Myocyte (in vitro differentiated cells): ENCODE measurements around the gene CMSS1. TPM values are rescaled to one million over a fixed set of nuclear protein-coding genes. Genes with fewer than 3 reads are reported as not detected.
A peak's percentile ranks its signal among the peaks of the same experiment; 100 is the strongest.

Experiments
- DNase-seq: peaks from one replicate; pipeline ENCODE4 v3.0.0-alpha.2; 2012; ENCODE audit warnings: low read depth
- polyA plus RNA-seq: library from polyadenylated mRNA; unstranded; fragments of >200 nt; gene quantifications from one replicate; pipeline ENCODE4 v1.2.1, GENCODE V29; 2012; ENCODE audit warnings: missing spikeins
- total RNA-seq: library from RNA; depleted of rRNA; stranded (reverse); fragments of >200 nt; gene quantifications from 2 replicates; pipeline ENCODE4 v1.2.3, GENCODE V29; 2014

Gene CMSS1
- total RNA-seq = 27.2 and 28.4 TPM in 2 replicates
- polyA plus RNA-seq = 38.3 TPM

- peak; percentile 95 for DNase-seq
Observed at GRCh38 chr3:99817437-99818240, at the start of gene CMSS1. TSS of gene CMSS1 (plus strand) at chr3:99817862.

DNA sequence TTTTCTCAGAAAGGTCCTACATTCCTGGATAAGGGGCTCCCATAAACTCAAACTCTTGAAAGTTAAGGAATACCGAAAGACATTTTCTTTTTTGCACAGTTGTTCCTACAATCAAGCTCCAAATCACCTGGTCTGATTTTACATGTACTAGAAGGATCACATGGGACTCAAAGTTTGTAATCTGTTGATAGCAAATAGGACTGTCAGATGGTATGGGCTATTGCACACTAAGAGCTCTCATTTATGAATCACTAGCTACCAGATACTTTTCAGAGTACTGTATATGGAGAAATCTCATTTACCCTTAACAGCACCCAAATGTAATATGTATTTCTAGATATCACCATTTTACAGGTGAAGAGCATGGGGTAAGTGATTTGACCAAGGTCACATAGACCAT lies 49.5 kb upstream of the CMSS1 start:
- no peak for DNase-seq

DNA sequence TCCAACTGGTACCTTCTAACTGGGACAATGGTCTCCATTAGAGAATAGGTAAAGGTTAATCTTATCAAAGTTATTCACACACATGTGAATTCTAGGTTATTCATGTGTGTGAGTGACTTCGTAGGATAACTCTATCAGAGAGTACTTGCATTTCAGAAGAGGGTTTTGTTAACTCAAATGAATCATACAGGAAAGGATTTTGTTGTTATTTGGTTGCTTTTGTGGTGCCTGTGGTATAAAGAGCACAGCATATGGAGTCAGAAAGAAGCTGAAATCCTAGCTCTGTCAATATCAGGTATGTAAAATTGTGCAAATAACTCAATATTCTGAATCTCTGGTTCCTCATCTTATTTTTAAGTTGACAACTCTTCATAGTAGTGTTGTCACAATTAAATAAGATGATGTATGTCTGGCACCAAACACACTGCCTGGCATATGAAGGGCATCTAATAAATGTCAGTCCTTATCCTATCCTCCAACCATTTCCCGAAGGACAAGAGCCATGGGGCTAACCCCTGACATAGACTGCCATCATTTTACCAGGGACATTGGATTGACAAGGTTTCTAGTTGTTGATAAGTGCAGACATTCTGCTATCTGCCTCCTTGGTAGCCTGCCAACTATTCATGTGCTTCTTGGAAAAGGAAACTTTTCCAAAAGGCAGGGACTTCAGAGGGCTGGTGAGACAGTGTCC lies 48.7 kb upstream of the CMSS1 start:
- DNase-seq = no peak

- no peak for DNase-seq
Observed at GRCh38 chr3:99772171-99772570, 45.5 kb upstream of the CMSS1 start.

DNA sequence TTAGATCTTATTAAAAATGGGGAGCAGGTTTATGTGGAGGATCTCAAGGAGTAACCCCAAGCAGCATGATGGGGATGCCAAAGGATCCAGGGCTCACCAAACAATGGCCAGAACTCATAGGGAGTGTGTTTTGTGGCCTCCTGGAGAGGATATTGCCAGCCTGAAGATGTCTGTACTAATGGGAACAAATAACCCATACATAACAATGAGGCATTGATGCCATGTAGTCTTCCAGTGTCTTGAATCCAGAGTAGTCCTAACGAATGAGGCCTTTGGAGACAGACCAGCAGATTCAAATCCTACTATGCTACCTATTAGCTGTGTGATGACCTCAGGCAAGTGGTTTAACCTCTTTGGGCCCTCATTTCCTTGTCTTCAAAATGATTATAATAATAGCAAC lies 45.0 kb upstream of the CMSS1 start:
- no peak for DNase-seq

DNA sequence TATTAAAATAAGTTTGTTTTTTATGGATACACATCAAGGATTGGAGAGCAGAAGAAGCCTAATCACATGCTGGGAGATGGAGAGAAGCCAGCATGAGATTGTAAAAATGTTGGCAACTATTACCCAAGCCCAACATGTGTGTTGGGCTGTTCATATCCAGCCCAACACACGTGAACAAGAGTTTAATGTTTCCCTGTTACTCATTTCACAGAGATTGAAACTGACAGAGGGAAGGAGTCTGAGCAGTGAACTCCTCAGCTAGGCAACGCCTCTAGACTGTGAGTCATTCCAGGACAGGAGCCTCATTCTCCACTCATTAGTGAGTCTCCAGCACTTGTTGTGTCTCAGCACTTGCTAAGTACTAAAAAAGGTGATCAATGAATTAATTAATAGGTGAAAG lies 43.2 kb upstream of the CMSS1 start:
- peak; percentile 44 for DNase-seq

GRCh38 chr3:99776516-99777209 lies 41.0 kb upstream of the CMSS1 start:
- DNase-seq = no peak

GRCh38 chr3:99777210-99777549 lies 40.5 kb upstream of the CMSS1 start:
- DNase-seq = no peak

DNA sequence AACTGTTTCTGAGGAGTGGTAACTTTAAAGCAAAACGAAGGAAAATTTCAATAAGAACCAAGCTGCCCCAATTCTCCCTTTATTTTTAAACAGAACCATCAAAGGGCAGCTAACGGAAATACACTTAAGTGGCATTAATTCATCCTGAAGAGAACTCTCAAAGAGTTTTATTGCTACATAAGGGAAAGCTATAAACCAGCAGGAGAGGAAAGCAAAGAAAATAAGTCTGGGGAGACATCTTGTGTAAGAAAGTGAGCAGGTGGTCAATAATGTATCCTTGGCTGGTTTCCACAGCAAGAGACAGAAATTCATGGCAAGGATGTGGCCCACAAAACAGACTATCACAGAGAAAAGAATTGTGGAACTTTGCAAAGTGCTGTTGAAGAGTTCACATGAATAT lies 40.0 kb upstream of the CMSS1 start:
- DNase-seq = no peak

DNA sequence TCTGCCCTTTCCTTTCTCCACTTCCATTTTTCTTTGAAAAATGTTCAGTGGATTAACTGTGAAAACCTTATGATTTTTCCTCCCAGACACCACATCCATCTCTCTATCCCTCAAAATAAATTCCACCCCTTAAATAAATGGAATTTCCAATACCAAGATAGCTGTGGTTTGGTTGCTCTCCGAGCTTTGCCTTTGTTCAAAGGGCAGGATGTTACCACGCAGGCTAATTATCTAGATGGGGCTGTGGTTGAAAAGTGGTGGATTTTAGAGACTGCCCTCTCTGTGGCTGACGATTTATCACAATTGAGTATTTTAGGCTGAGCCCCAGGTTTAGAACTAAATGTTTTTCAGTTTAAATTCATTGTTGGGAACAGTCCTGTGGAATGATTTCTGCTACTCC lies 36.9 kb upstream of the CMSS1 start:
- DNase-seq = peak; percentile 66

- DNase-seq = no peak
Observed at GRCh38 chr3:99781761-99782160, 35.9 kb upstream of the CMSS1 start.

GRCh38 chr3:99783011-99783573 lies 34.6 kb upstream of the CMSS1 start:
- DNase-seq = peak; percentile 91

DNA sequence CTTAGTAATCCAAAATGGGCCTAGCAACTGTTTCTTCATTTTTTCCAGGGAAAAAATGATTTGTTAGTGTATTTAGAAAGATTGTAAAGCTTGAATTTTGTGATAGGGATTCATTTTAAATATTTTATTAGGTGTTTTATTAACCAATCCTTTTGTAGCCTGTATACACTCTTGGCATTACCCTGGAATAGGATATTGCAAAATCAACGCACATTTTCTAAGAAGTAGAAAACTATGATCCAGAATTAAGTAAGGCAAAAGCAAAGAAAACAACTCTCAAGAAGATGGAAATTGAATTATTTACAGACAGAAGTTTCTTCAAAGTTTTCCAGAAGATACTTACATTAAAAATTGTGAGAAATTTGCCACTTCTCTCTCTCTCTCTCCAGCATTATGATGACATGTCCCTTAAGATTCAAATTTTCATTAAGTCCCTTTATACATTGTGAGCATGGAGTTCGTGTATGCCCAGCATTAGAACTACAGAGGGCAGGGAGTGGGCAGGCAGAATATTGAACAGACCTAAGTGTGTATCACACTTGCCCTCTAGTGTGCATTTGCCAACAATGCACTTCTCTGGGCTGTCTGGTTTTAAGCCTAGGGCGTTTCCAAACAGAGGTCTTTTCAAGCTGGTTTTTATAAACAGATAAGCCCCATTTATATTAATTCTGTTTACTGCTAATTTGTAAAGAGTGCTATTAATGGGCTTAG lies 28.5 kb upstream of the CMSS1 start:
- peak; percentile 70 for DNase-seq

- DNase-seq = no peak
Observed at GRCh38 chr3:99794485-99794884, 23.2 kb upstream of the CMSS1 start.

DNA sequence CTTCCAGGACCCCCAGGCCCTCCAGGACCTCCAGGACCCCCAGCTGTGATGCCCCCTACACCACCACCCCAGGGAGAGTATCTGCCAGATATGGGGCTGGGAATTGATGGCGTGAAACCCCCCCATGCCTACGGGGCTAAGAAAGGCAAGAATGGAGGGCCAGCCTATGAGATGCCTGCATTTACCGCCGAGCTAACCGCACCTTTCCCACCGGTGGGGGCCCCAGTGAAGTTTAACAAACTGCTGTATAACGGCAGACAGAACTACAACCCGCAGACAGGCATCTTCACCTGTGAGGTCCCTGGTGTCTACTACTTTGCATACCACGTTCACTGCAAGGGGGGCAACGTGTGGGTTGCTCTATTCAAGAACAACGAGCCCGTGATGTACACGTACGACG lies 22.1 kb upstream of the CMSS1 start:
- DNase-seq = no peak

DNA sequence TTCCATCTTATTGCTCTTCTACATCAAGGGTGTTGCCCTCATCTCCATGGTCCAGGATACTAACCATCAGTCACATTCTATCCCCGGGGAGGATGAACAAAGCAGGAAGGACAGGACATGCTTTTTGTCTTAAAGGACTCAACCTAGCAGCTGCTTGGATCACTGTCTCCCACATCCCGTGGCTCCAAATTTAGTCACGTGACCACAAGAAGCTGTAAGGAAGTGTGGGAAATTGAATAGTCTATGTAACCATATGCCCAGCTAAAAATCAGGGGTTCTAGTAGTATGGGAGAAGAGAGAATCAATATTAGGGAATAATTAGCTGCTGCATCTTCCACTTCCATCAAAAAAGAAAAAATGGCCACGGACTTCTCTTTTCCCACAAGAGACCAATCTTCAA lies 18.2 kb upstream of the CMSS1 start:
- DNase-seq = no peak

GRCh38 chr3:99803297-99803696 lies 14.4 kb upstream of the CMSS1 start:
- DNase-seq = no peak

DNA sequence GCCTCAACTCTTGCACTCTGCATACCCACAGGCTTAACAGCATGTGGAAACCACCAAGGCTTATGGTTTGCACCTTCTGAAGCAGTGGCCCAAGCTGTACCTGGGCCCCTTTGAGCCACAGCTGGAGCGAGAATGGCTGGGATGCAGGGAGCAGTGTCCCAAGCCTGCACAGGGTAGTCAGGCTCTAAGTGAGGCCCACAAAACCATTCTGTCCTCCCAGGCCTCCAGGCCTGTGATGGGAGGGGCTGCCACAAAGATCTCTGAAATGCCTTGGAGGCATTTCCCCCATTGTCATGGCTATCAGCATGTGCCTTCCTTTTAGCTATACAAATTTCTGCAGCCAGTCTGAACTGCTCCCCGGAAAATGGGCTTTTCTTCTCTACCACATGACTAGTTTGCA lies 12.5 kb upstream of the CMSS1 start:
- no peak for DNase-seq

- peak; percentile 79 for DNase-seq
Observed at GRCh38 chr3:99808163-99808794, 9.4 kb upstream of the CMSS1 start.

DNA sequence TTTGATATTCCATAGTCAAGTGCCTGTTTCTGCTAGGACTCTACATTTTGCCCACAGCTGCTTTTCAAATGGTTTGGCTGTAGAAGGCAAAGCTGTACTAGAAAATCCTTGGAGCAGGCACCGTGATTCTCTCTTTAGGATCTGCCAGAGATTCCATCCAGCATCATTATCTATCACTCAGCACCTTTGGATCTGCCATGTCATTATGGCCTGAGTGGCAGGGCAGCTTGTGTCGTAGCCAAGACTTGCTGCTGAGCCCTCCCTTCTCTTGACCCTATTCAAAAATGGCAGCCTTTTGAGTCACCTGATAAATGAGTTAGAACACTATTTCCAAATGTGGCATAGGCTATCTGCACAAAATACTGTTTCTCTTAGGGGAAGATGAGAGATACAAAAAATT lies 8.1 kb upstream of the CMSS1 start:
- DNase-seq = no peak

GRCh38 chr3:99810403-99810802 lies 7.3 kb upstream of the CMSS1 start:
- DNase-seq = no peak
